Measurements from ENCODE around the gene NFATC1. TPM values are rescaled to one million over a fixed set of nuclear protein-coding genes. Genes with fewer than 3 reads are reported as not detected.

Gene NFATC1
- polyA plus RNA-seq, 2 donors, result 1.3 to 1.9 TPM

DNA sequence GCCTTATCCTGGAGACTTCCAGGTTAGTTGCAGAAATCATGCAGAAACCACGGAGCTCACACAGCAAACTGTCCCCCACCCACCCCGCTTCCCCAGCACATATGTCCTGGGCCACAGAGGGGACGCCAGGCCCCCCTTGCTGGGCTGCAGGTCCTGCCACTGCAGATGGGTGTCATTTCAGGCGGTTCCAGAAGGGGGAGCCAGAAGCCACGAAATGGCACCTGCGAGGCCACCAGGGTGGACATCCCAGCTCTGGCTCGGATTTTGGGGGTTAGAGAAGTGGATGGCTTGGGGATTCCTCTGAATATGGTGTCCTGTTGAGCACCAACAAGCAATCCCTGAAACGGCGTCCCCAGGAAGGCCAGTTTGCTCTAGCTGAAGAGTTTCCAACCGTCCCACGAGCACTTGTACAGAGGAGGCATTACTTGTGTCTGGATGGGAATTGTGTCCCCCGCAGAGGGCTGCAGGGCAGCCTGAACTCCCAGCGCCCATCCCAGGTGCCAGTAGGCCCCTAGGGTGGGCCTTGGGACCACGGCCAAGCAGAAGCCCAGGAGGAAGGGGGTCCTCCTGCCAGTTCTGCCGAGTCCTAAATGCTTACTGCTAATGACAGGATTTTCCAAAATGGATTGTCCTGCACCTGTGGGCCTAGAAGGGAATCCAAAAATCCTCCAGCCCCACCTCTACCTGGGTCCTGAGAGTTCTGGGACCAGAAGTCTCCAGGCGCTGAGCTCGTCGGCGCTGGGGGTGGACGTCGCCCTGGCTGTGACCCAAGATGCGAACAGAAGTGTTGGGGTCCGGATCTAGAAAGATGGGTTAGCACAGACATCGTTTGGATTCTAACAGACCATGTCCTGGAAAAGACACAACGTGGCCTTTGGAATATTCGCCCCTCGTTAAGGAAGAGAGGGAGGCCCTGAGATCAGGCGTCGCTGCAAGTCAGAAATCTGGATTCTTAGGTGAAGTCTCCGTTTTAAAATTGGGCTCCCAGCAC lies 14.6 kb upstream of the NFATC1 start:
- no peaks in the 10 kb centered on the region for H3K9me3 ChIP-seq (ENCODE audit: control insufficient read depth in 2 of 2, insufficient read depth in 1 of 2, low read depth in 1 of 2, low read length in 1 of 2)
- H3K27me3 ChIP-seq (ENCODE audit: control insufficient read depth in 1 of 2, insufficient read depth in 2 of 2, low read length in 2 of 2), result no peaks in the 10 kb centered on the region
- no peak overlapping the region for H3K27ac ChIP-seq (ENCODE audit: low read depth in 2 of 2, low read length in 1 of 2)
- H3K36me3 ChIP-seq (ENCODE audit: control insufficient read depth in 2 of 2, insufficient read depth in 2 of 2, low read length in 1 of 2), result peaks cover 0 to 6% of the 10 kb centered on the region in 2 donors
- no peaks in the 10 kb centered on the region for H3K4me1 ChIP-seq (ENCODE audit: control insufficient read depth in 2 of 2, insufficient read depth in 2 of 2, low read length in 1 of 2)
- H3K4me3 ChIP-seq (ENCODE audit: low read depth in 1 of 2, low read length in 2 of 2), result no peak overlapping the region
- WGBS, 2 donors, result 58 to 59% methylated on average over 30 of the region's 30 CpGs

- Histone ChIP-seq H3K27me3 (ENCODE audit: control insufficient read depth in 1 of 2, insufficient read depth in 2 of 2, low read length in 2 of 2) (no peaks in the 10 kb centered on the region), H3K9me3 (ENCODE audit: control insufficient read depth in 2 of 2, insufficient read depth in 1 of 2, low read depth in 1 of 2, low read length in 1 of 2) (no peaks in the 10 kb centered on the region), H3K27ac (ENCODE audit: low read depth in 2 of 2, low read length in 1 of 2) (no peak overlapping the region), H3K4me1 (ENCODE audit: control insufficient read depth in 2 of 2, insufficient read depth in 2 of 2, low read length in 1 of 2) (no peaks in the 10 kb centered on the region), H3K4me3 (ENCODE audit: low read depth in 1 of 2, low read length in 2 of 2) (no peak overlapping the region), H3K36me3 (ENCODE audit: control insufficient read depth in 2 of 2, insufficient read depth in 2 of 2, low read length in 1 of 2) (peaks cover 0 to 6% of the 10 kb centered on the region in 2 donors)
- WGBS, 2 donors, result 75 to 83% methylated on average over 16 of the region's 16 CpGs
Observed at GRCh38 chr18:79381811-79382311, 13.9 kb upstream of the NFATC1 start.

DNA sequence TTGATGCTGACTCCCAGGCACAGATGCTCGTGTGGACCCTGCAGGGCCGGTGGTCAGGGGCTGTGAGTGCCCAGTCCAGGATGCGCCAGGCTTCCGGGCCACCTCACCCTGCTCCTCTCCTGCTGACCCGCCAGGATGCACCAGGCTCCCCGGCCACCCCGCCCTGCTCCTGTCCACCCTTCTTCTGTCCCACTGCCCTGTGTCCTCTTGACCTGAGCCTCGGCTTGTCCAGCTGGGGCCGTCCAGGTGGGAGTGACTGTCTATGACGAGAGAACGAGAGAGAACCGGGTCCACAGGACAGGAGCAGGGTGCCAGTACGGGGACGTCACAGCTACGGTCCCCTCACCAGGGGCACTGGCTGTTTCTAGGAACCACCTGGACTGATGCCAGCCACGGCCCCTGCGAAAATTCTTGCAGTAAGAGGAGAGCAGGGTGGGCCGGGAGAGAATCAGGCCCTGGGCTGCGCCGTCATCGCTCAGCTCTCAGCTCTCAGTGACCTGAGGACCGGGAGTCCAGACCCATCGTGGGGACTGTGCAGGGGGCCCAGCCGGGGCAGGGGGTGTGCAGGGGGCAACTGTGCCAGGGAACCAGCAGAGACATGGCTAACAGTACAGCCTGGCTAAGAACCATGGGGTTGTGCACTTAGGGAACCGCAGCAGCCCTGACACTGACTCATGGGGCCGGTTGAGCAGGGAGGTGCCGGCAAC lies 12.9 kb upstream of the NFATC1 start:
- Histone ChIP-seq H3K36me3 (ENCODE audit: control insufficient read depth in 2 of 2, insufficient read depth in 2 of 2, low read length in 1 of 2) (no peaks in the 10 kb centered on the region), H3K9me3 (ENCODE audit: control insufficient read depth in 2 of 2, insufficient read depth in 1 of 2, low read depth in 1 of 2, low read length in 1 of 2) (no peaks in the 10 kb centered on the region), H3K27me3 (ENCODE audit: control insufficient read depth in 1 of 2, insufficient read depth in 2 of 2, low read length in 2 of 2) (no peaks in the 10 kb centered on the region), H3K4me1 (ENCODE audit: control insufficient read depth in 2 of 2, insufficient read depth in 2 of 2, low read length in 1 of 2) (no peaks in the 10 kb centered on the region), H3K4me3 (ENCODE audit: low read depth in 1 of 2, low read length in 2 of 2) (no peak overlapping the region), H3K27ac (ENCODE audit: low read depth in 2 of 2, low read length in 1 of 2) (no peak overlapping the region)
- WGBS, 2 donors, result 73 to 78% methylated on average over 27 of the region's 27 CpGs

- Histone ChIP-seq H3K9me3 (ENCODE audit: control insufficient read depth in 2 of 2, insufficient read depth in 1 of 2, low read depth in 1 of 2, low read length in 1 of 2) (no peaks in the 10 kb centered on the region), H3K4me3 (ENCODE audit: low read depth in 1 of 2, low read length in 2 of 2) (no peak overlapping the region), H3K36me3 (ENCODE audit: control insufficient read depth in 2 of 2, insufficient read depth in 2 of 2, low read length in 1 of 2) (no peaks in the 10 kb centered on the region), H3K27me3 (ENCODE audit: control insufficient read depth in 1 of 2, insufficient read depth in 2 of 2, low read length in 2 of 2) (no peaks in the 10 kb centered on the region), H3K27ac (ENCODE audit: low read depth in 2 of 2, low read length in 1 of 2) (no peak overlapping the region), H3K4me1 (ENCODE audit: control insufficient read depth in 2 of 2, insufficient read depth in 2 of 2, low read length in 1 of 2) (no peaks in the 10 kb centered on the region)
- 77 to 79% methylated on average over 20 of the region's 20 CpGs for WGBS, 2 donors
Observed at GRCh38 chr18:79383388-79384056, 12.2 kb upstream of the NFATC1 start.

DNA sequence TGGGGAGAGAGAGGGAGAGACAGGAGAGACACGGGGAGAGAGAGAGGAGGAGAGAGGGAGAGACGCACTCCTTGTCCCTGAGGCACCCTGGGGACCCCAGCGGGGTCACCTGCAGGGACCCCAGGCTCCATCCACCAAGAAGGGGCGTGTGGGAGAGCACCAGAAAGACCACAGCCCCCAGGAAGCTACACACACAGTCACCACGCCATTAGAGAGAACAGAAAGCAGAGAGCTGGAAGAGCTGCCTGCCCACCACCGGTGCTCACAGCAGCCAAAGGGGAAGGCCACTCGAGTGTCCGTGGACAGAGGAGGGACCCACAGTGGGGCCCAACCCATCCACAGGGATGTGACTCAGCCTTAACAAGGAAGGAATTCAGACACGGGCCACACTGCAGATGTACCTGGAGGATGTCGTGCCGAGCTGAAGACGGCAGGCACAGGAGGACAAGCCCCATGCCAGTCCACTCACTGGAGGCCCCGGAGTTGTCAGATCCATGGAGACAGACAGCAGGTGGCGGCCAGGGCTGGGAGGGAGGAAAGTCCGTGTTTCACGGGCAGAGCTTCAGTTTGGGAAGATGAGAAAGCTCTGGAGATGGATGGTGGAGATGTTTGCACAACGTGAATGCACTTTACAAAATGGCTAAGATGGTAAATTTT lies 11.5 kb upstream of the NFATC1 start:
- 33 to 45% methylated on average over 17 of the region's 17 CpGs for WGBS, 2 donors
- Histone ChIP-seq H3K4me1 (ENCODE audit: control insufficient read depth in 2 of 2, insufficient read depth in 2 of 2, low read length in 1 of 2) (no peaks in the 10 kb centered on the region), H3K9me3 (ENCODE audit: control insufficient read depth in 2 of 2, insufficient read depth in 1 of 2, low read depth in 1 of 2, low read length in 1 of 2) (no peaks in the 10 kb centered on the region), H3K36me3 (ENCODE audit: control insufficient read depth in 2 of 2, insufficient read depth in 2 of 2, low read length in 1 of 2) (no peaks in the 10 kb centered on the region), H3K4me3 (ENCODE audit: low read depth in 1 of 2, low read length in 2 of 2) (no peak overlapping the region), H3K27me3 (ENCODE audit: control insufficient read depth in 1 of 2, insufficient read depth in 2 of 2, low read length in 2 of 2) (no peaks in the 10 kb centered on the region), H3K27ac (ENCODE audit: low read depth in 2 of 2, low read length in 1 of 2) (no peak overlapping the region)

GRCh38 chr18:79384834-79385233 lies 10.9 kb upstream of the NFATC1 start:
- no peaks in the 10 kb centered on the region for H3K4me1 ChIP-seq (ENCODE audit: control insufficient read depth in 2 of 2, insufficient read depth in 2 of 2, low read length in 1 of 2)
- WGBS, 2 donors, result 61 to 64% methylated on average over 16 of the region's 16 CpGs
- H3K4me3 ChIP-seq (ENCODE audit: low read depth in 1 of 2, low read length in 2 of 2), result no peak overlapping the region
- H3K27ac ChIP-seq (ENCODE audit: low read depth in 2 of 2, low read length in 1 of 2), result no peak overlapping the region
- H3K27me3 ChIP-seq (ENCODE audit: control insufficient read depth in 1 of 2, insufficient read depth in 2 of 2, low read length in 2 of 2), result no peaks in the 10 kb centered on the region
- H3K9me3 ChIP-seq (ENCODE audit: control insufficient read depth in 2 of 2, insufficient read depth in 1 of 2, low read depth in 1 of 2, low read length in 1 of 2), result no peaks in the 10 kb centered on the region
- no peaks in the 10 kb centered on the region for H3K36me3 ChIP-seq (ENCODE audit: control insufficient read depth in 2 of 2, insufficient read depth in 2 of 2, low read length in 1 of 2)

DNA sequence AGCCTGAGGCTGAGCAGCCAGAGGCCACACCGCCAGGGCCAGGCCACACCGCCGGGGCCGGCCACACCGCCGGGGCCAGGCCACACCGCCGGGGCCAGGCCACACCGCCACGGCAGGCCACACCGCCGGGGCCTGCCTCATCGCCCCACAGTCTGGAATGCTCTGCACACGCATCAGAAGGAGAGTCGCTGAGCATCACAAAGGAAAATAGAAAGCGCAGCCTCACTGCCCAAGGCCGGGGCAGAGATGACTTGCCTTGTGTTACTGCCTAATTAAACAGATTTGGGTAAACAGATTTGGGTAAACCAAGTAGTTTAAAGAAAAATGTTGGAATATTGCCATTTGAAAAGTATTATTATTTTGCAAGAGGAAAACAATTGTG lies 10.4 kb upstream of the NFATC1 start:
- H3K27ac ChIP-seq (ENCODE audit: low read depth in 2 of 2, low read length in 1 of 2), result no peak overlapping the region
- H3K9me3 ChIP-seq (ENCODE audit: control insufficient read depth in 2 of 2, insufficient read depth in 1 of 2, low read depth in 1 of 2, low read length in 1 of 2), result no peaks in the 10 kb centered on the region
- H3K36me3 ChIP-seq (ENCODE audit: control insufficient read depth in 2 of 2, insufficient read depth in 2 of 2, low read length in 1 of 2), result no peaks in the 10 kb centered on the region
- no peak overlapping the region for H3K4me3 ChIP-seq (ENCODE audit: low read depth in 1 of 2, low read length in 2 of 2)
- no peaks in the 10 kb centered on the region for H3K27me3 ChIP-seq (ENCODE audit: control insufficient read depth in 1 of 2, insufficient read depth in 2 of 2, low read length in 2 of 2)
- no peaks in the 10 kb centered on the region for H3K4me1 ChIP-seq (ENCODE audit: control insufficient read depth in 2 of 2, insufficient read depth in 2 of 2, low read length in 1 of 2)
- WGBS, 2 donors, result 66 to 68% methylated on average over 17 of the region's 17 CpGs

- no peaks in the 10 kb centered on the region for H3K36me3 ChIP-seq (ENCODE audit: control insufficient read depth in 2 of 2, insufficient read depth in 2 of 2, low read length in 1 of 2)
- no peaks in the 10 kb centered on the region for H3K9me3 ChIP-seq (ENCODE audit: control insufficient read depth in 2 of 2, insufficient read depth in 1 of 2, low read depth in 1 of 2, low read length in 1 of 2)
- H3K27me3 ChIP-seq (ENCODE audit: control insufficient read depth in 1 of 2, insufficient read depth in 2 of 2, low read length in 2 of 2), result peaks cover 0 to under 1% of the 10 kb centered on the region in 2 donors
- WGBS, 2 donors, result 64 to 66% methylated on average over 21 of the region's 21 CpGs
- H3K4me3 ChIP-seq (ENCODE audit: low read depth in 1 of 2, low read length in 2 of 2), result no peak overlapping the region
- no peak overlapping the region for H3K27ac ChIP-seq (ENCODE audit: low read depth in 2 of 2, low read length in 1 of 2)
- no peaks in the 10 kb centered on the region for H3K4me1 ChIP-seq (ENCODE audit: control insufficient read depth in 2 of 2, insufficient read depth in 2 of 2, low read length in 1 of 2)
Observed at GRCh38 chr18:79385708-79386341, 9.9 kb upstream of the NFATC1 start.
